GM10266 (cell line): ENCODE data around the gene SLC19A1.

Experiments used
- DNase-seq: peaks from one replicate; pipeline ENCODE4 v3.0.0; 2012; ENCODE audit errors: extremely low spot score
- CTCF ChIP-seq: IDR thresholded peaks from 2 replicates; pipeline ENCODE4 v1.5.1; 2012; ENCODE audit warnings: mild to moderate bottlenecking, low read depth; ENCODE audit not compliant: control insufficient read depth, insufficient read depth; ENCODE audit errors: missing control alignments

Gene SLC19A1

GRCh38 chr21:45491623-45492022 lies 50.6 kb downstream of the SLC19A1 start:
- no peak for TF ChIP-seq CTCF
- DNase-seq, result no peak

- no peak for TF ChIP-seq CTCF
- DNase-seq, result no peak
Observed at GRCh38 chr21:45491056-45491455, 51.2 kb downstream of the SLC19A1 start.

GRCh38 chr21:45490049-45490731 lies 52.0 kb downstream of the SLC19A1 start:
- no peak for TF ChIP-seq CTCF
- DNase-seq, result no peak

- no peak for TF ChIP-seq CTCF
- no peak for DNase-seq
Observed at GRCh38 chr21:45489722-45489982, 52.6 kb downstream of the SLC19A1 start.

GRCh38 chr21:45488931-45489721 lies 53.1 kb downstream of the SLC19A1 start:
- no peak for TF ChIP-seq CTCF
- no peak for DNase-seq

GRCh38 chr21:45487891-45488600 lies 54.2 kb downstream of the SLC19A1 start:
- no peak for DNase-seq
- no peak for TF ChIP-seq CTCF
